Measurements from ENCODE around the gene AOAH. TPM values are rescaled to one million over a fixed set of nuclear protein-coding genes. Genes with fewer than 3 reads are reported as not detected.

Gene AOAH
- total and polyA plus RNA-seq, 2 of the 4 experiments (the other 2 are of a cell fraction): not detected

DNA sequence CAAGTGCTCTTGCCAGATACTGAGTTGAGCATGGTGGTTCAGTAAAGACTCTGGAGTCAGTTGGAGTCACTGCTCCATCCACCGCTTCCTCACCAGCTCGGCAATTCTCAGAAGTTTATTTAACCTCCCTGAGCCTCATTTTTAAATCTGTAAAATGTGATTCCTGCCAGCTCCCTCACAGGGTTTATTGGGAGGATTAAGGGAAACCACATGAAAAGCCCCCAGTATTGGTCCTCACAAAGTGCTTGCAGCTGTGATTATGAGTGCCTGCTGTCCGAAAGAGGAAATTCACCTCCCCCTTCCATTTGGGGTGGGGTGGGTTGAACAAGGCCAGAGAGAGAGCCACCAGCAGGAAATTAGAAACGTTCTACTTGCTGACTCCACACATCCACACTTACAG is 99.0 kb downstream of the AOAH start:
- in situ Hi-C loops (cut with MboI; ENCODE audit: low sequenced_read_pairs): no loop called here
- H3K18ac ChIP-seq (ENCODE audit: low read depth, low read length): no peak overlapping the region
- intact Hi-C loops (cut with micrococcal nuclease): no loop called here
- H3K79me1 ChIP-seq (ENCODE audit: low read depth in 1 of 2, low read length in 2 of 2): no peaks in the 10 kb centered on the region
- BruUV-seq (replicated peaks): no TSS peak
- no peak overlapping the region for H3K4me3 ChIP-seq (ENCODE audit: insufficient read depth, low read depth, low read length)
- H4K20me1 ChIP-seq (ENCODE audit: insufficient read depth, low read length): no peaks in the 10 kb centered on the region
- no peak overlapping the region for H2BK15ac ChIP-seq (ENCODE audit: low read depth, low read length)
- no peak overlapping the region for H4K5ac ChIP-seq (ENCODE audit: low read depth, low read length)
- H3K4me1 ChIP-seq (ENCODE audit: control insufficient read depth, insufficient read depth, low read length): no peaks in the 10 kb centered on the region
- H3K36me3 ChIP-seq (ENCODE audit: control insufficient read depth, insufficient read depth, low read length): no peaks in the 10 kb centered on the region
- no peak overlapping the region for H4K91ac ChIP-seq (ENCODE audit: insufficient read depth, low read depth, low read length)
- no peaks in the 10 kb centered on the region for H3K9me3 ChIP-seq (ENCODE audit: control insufficient read depth, insufficient read depth, low read length)
- H2AFZ ChIP-seq (replicated peaks; ENCODE audit: low read length, poor library complexity): no peak overlapping the region
- no peak overlapping the region for H2BK120ac ChIP-seq (ENCODE audit: low read depth, low read length)
- H2BK20ac ChIP-seq (ENCODE audit: low read depth, low read length): no peak overlapping the region
- no peak overlapping the region for H2AK5ac ChIP-seq (ENCODE audit: low read depth, low read length)
- H3K9ac ChIP-seq (ENCODE audit: low read depth, low read length): no peak overlapping the region
- no peak overlapping the region for H3K27ac ChIP-seq (ENCODE audit: insufficient read depth, low read length)
- ChIA-PET POLR2A (ENCODE audit: unreplicated experiment) (no interaction called here), CTCF (no interaction called here)
- H2AK9ac ChIP-seq (replicated peaks; ENCODE audit: low read depth, low read length, poor library complexity): peak overlapping the region; percentile 45
- WGBS, 2 experiments (ENCODE audit: extremely low coverage in 2 of 2, insufficient read length in 1 of 2): no CpG with 5 or more reads among the region's 4 CpGs
- dilution Hi-C loops (cut with HindIII; ENCODE audit: low sequenced_read_pairs, unreplicated experiment): no loop called here
- no peak for TF ChIP-seq CTCF (conservative IDR thresholded peaks at IDR 0.05; ENCODE audit: low read depth, low read length)
- no peak for TF ChIP-seq MAZ (IDR thresholded peaks at IDR 0.05; ENCODE audit: borderline replicate concordance, low read depth, low read length)
- H3K9me1 ChIP-seq (ENCODE audit: insufficient read depth, low read length): no peaks in the 10 kb centered on the region
- no peak overlapping the region for H3K4me2 ChIP-seq (ENCODE audit: low read depth, low read length)
- no peak overlapping the region for H3K23ac ChIP-seq (ENCODE audit: low read depth, low read length)
- H3K56ac ChIP-seq (ENCODE audit: extremely low read depth, insufficient read depth, low read length): no peak overlapping the region
- DNase-seq: no peak
- no peak overlapping the region for H4K8ac ChIP-seq (ENCODE audit: low read depth in 2 of 2, low read length in 2 of 2)
- ATAC-seq (ENCODE audit: low read depth): no peak
- H3K14ac ChIP-seq (replicated peaks; ENCODE audit: low read depth, low read length): no peak overlapping the region
- no peak overlapping the region for H2BK5ac ChIP-seq (ENCODE audit: low read depth, low read length, poor library complexity, severe bottlenecking)
- H3K4ac ChIP-seq (ENCODE audit: low read depth, low read length): no peak overlapping the region
- peaks cover 26% of the 10 kb centered on the region for H3K27me3 ChIP-seq (ENCODE audit: control insufficient read depth, insufficient read depth, low read length)

Data from IMR-90 (cell line).